Esophagus muscularis mucosa (tissue), 4 donors: ENCODE results near the gene HS1BP3. TPM values are rescaled to one million over a fixed set of nuclear protein-coding genes. Genes with fewer than 3 reads are reported as not detected.

Experiments
- DNase-seq: peaks from one replicate; pipeline ENCODE4 v3.0.0-alpha.2; 2017; ENCODE audit errors: extremely low spot score
- H3K27ac ChIP-seq, 4 donors: fragments of 200-600 bp; sonication (generic); replicated peaks in 1 of 4; 1 replicate in 3 of 4; 2 replicates in 1 of 4; pipeline ENCODE4 v1.5.1; 2016 to 2019; ENCODE audit warnings: mild to moderate bottlenecking in 1 of 4
- H3K27me3 ChIP-seq, 4 donors: fragments of 200-600 bp; sonication (generic); one replicate each; pipeline versions ENCODE4 v1.5.1 to v1.6.0; 2016 to 2019
- H3K36me3 ChIP-seq, 4 donors: fragments of 200-600 bp; sonication (generic); one replicate each; pipeline ENCODE4 v1.5.1; 2016 to 2019
- H3K4me1 ChIP-seq, 4 donors: fragments of 200-600 bp; sonication (generic); one replicate each; pipeline ENCODE4 v1.5.1; 2016 to 2019
- H3K4me3 ChIP-seq, 4 donors: fragments of 200-600 bp; sonication (generic); 1 replicate in 2 of 4; 2 replicates in 2 of 4; pipeline ENCODE4 v1.5.1; 2016 to 2019; ENCODE audit warnings: mild to moderate bottlenecking in 4 of 4, moderate library complexity in 1 of 4
- H3K9me3 ChIP-seq, 4 donors: fragments of 200-600 bp; sonication (generic); 1 replicate in 3 of 4; 2 replicates in 1 of 4; pipeline ENCODE4 v1.5.1; 2016 to 2019
- CTCF ChIP-seq, 3 experiments: fragments of 200-600 bp in 2 of 3; fragments of 450-650 bp in 1 of 3; sonication (generic) in 2 of 3; IDR thresholded peaks; one replicate each; pipeline ENCODE4 v1.5.1; 2017 to 2019; ENCODE audit warnings: antibody characterized with exemption in 3 of 3, mild to moderate bottlenecking in 2 of 3, moderate library complexity in 1 of 3
- EP300 ChIP-seq: sonication (generic); formaldehyde crosslinking; IDR thresholded peaks from one replicate; pipeline ENCODE4 v1.6.1; 2017; ENCODE audit warnings: antibody characterized with exemption
- POLR2A ChIP-seq: fragments of 450-650 bp; IDR thresholded peaks from one replicate; pipeline ENCODE4 v1.6.1; 2017; ENCODE audit warnings: antibody characterized with exemption, moderate library complexity, mild to moderate bottlenecking, low read depth
- POLR2AphosphoS5 ChIP-seq, 2 donors: sonication (generic); formaldehyde crosslinking; IDR thresholded peaks; one replicate each; pipeline ENCODE4 v1.6.1; 2017; ENCODE audit warnings: antibody characterized with exemption in 2 of 2
- WGBS: methylation state at CpG from one replicate; pipeline ENCODE4 v1.1.5; 2018; 5-methylcytosine and 5-hydroxymethylcytosine counted together
- intact Hi-C: fragments of 100-400 bp; cut with DNase I; formaldehyde crosslinking; loops from one replicate; pipeline ENCODE4 v1.15.1; 2023
- total RNA-seq, 4 donors: library from RNA; depleted of rRNA; stranded (reverse); fragments of >200 nt; gene quantifications; one replicate each; pipeline versions ENCODE4 v1.1.0 to v1.2.1, GENCODE V29; 2016

The HS1BP3 gene
- total RNA-seq, 4 donors from 2014 or later = 42.6 to 95.6 (median 60.0) TPM

- intact Hi-C loops = no loop called here
- Histone ChIP-seq H3K4me1 (peaks cover 99 to 100% (median 100%) of the 10 kb centered on the region in 4 donors), H3K36me3 (peaks cover 0 to 4% (median 0%) of the 10 kb centered on the region in 4 donors), H3K27me3 (no peaks in the 10 kb centered on the region), H3K27ac (peak overlapping the region; percentile 96 to 99 (median 96)), H3K4me3 (no peak overlapping the region), H3K9me3 (no peaks in the 10 kb centered on the region)
- TF ChIP-seq CTCF (IDR thresholded peaks at IDR 0.05) (no peak), POLR2AphosphoS5 (IDR thresholded peaks at IDR 0.05) (peak in 1 of 2 donors; percentile 31)
- WGBS = 67% methylated on average over 13 of the region's 14 CpGs
- no peak for DNase-seq
Measured at GRCh38 chr2:20614201-20615067, 36.5 kb downstream of the HS1BP3 start.

- WGBS = 79% methylated on average over 17 of the region's 17 CpGs
- H3K27me3 ChIP-seq = no peaks in the 10 kb centered on the region
- no peaks in the 10 kb centered on the region for H3K36me3 ChIP-seq
- no peak overlapping the region for H3K4me3 ChIP-seq
- H3K4me1 ChIP-seq = peaks cover 95 to 99% (median 97%) of the 10 kb centered on the region in 4 donors
- H3K9me3 ChIP-seq = no peaks in the 10 kb centered on the region
- intact Hi-C loops = no loop called here
- no peak for TF ChIP-seq EP300
- no peak for TF ChIP-seq POLR2A
- TF ChIP-seq POLR2AphosphoS5 (IDR thresholded peaks at IDR 0.05) = no peak
- TF ChIP-seq CTCF (IDR thresholded peaks at IDR 0.05) = no peak
- DNase-seq = no peak
- H3K27ac ChIP-seq = peak overlapping the region; percentile 96 to 99 (median 96)
Measured at GRCh38 chr2:20612925-20613916, 37.7 kb downstream of the HS1BP3 start.

- H3K27me3 ChIP-seq = no peaks in the 10 kb centered on the region
- H3K4me1 ChIP-seq = peaks cover 82 to 87% (median 84%) of the 10 kb centered on the region in 4 donors
- DNase-seq = no peak
- peak overlapping the region; percentile 96 to 99 (median 96) for H3K27ac ChIP-seq
- WGBS = 91% methylated on average over 3 of the region's 3 CpGs
- intact Hi-C loops = loop anchor here (2.0 kb wide), 1 partner anchor 161 kb away; no protein-coding TSS in a partner anchor
- no peak overlapping the region for H3K4me3 ChIP-seq
- TF ChIP-seq EP300 = no peak
- no peak for TF ChIP-seq CTCF (IDR thresholded peaks at IDR 0.05)
- TF ChIP-seq POLR2A = no peak
- no peaks in the 10 kb centered on the region for H3K36me3 ChIP-seq
- H3K9me3 ChIP-seq = no peaks in the 10 kb centered on the region
Measured at GRCh38 chr2:20611844-20612356, 39.0 kb downstream of the HS1BP3 start.

- TF ChIP-seq CTCF (IDR thresholded peaks at IDR 0.05) (no peak), POLR2AphosphoS5 (IDR thresholded peaks at IDR 0.05) (peak in 1 of 2 donors; percentile 90)
- Histone ChIP-seq H3K27ac (peak overlapping the region; percentile 96 to 99 (median 96)), H3K36me3 (no peaks in the 10 kb centered on the region), H3K9me3 (no peaks in the 10 kb centered on the region), H3K4me1 (peaks cover 76 to 84% (median 80%) of the 10 kb centered on the region in 4 donors), H3K4me3 (no peak overlapping the region), H3K27me3 (no peaks in the 10 kb centered on the region)
- 28% methylated on average over 13 of the region's 15 CpGs for WGBS
- no peak for DNase-seq
- intact Hi-C loops = loop anchor here (2.0 kb wide), 1 partner anchor 160 kb away; no protein-coding TSS in a partner anchor
Measured at GRCh38 chr2:20611077-20611843, 39.6 kb downstream of the HS1BP3 start.
